ENCODE results near the gene HINFP. TPM values are rescaled to one million over a fixed set of nuclear protein-coding genes. Genes with fewer than 3 reads are reported as not detected.
"Not testable (repeated sequence)": the region's sequence is repeated elsewhere in the genome, so short reads cannot be mapped to it uniquely, and the experiment has no call there.

The HINFP gene
- total RNA-seq, 1 donor from 2014 or later = 38.5 TPM

GRCh38 chr11:119126675-119127268 is 5.4 kb downstream of the HINFP start:
- H3K9me3 Mint-ChIP-seq = no peaks in the 10 kb centered on the region
- H3K4me3 Mint-ChIP-seq = no peak overlapping the region
- H3K27ac Mint-ChIP-seq (ENCODE audit: unreplicated experiment) = peak overlapping the region; percentile 5
- H3K27me3 Mint-ChIP-seq (ENCODE audit: low read depth) = no peaks in the 10 kb centered on the region
- no peaks in the 10 kb centered on the region for H3K36me3 Mint-ChIP-seq (ENCODE audit: low read depth)
- no peak for TF ChIP-seq CTCF (conservative IDR thresholded peaks at IDR 0.05)
- no peak for DNase-seq (ENCODE audit: low read depth, low spot score)
- H3K4me1 Mint-ChIP-seq = peaks cover 10% of the 10 kb centered on the region

- no peak for DNase-seq (ENCODE audit: low read depth, low spot score)
- no peaks in the 10 kb centered on the region for H3K27me3 Mint-ChIP-seq (ENCODE audit: low read depth)
- no peaks in the 10 kb centered on the region for H3K9me3 Mint-ChIP-seq
- H3K4me3 Mint-ChIP-seq = no peak overlapping the region
- H3K36me3 Mint-ChIP-seq (ENCODE audit: low read depth) = peaks cover 9% of the 10 kb centered on the region
- H3K4me1 Mint-ChIP-seq = no peaks in the 10 kb centered on the region
- no peak overlapping the region for H3K27ac Mint-ChIP-seq (ENCODE audit: unreplicated experiment)
- no peak for TF ChIP-seq CTCF (conservative IDR thresholded peaks at IDR 0.05)
Observed at GRCh38 chr11:119130662-119131061, 9.3 kb downstream of the HINFP start.

- DNase-seq (ENCODE audit: low read depth, low spot score) = no peak
- Mint-ChIP-seq H3K9me3 (no peaks in the 10 kb centered on the region), H3K4me3 (no peak overlapping the region), H3K27ac (ENCODE audit: unreplicated experiment) (no peak overlapping the region), H3K4me1 (no peaks in the 10 kb centered on the region), H3K36me3 (ENCODE audit: low read depth) (peaks cover 9% of the 10 kb centered on the region), H3K27me3 (ENCODE audit: low read depth) (peaks cover 3% of the 10 kb centered on the region)
- peak; percentile 55 for TF ChIP-seq CTCF (conservative IDR thresholded peaks at IDR 0.05)
Observed at GRCh38 chr11:119134389-119134978, 13.1 kb downstream of the HINFP start.

- not testable (repeated sequence) for H3K4me3 Mint-ChIP-seq; DNase-seq (ENCODE audit: low read depth, low spot score); H3K9me3 Mint-ChIP-seq; H3K36me3 Mint-ChIP-seq (ENCODE audit: low read depth); H3K27ac Mint-ChIP-seq (ENCODE audit: unreplicated experiment); H3K4me1 Mint-ChIP-seq
- peaks cover 16% of the 10 kb centered on the region for H3K27me3 Mint-ChIP-seq (ENCODE audit: low read depth)
Observed at GRCh38 chr11:119139276-119139675, 17.9 kb downstream of the HINFP start.

- DNase-seq (ENCODE audit: low read depth, low spot score) = peak; percentile 62
- H3K27me3 Mint-ChIP-seq (ENCODE audit: low read depth) = peaks cover 53% of the 10 kb centered on the region
- H3K36me3 Mint-ChIP-seq (ENCODE audit: low read depth) = no peaks in the 10 kb centered on the region
- H3K4me3 Mint-ChIP-seq = peak overlapping the region; percentile 66
- H3K4me1 Mint-ChIP-seq = peaks cover 12% of the 10 kb centered on the region
- peak; percentile 73 for TF ChIP-seq CTCF (conservative IDR thresholded peaks at IDR 0.05)
- no peaks in the 10 kb centered on the region for H3K9me3 Mint-ChIP-seq
- H3K27ac Mint-ChIP-seq (ENCODE audit: unreplicated experiment) = no peak overlapping the region
Observed at GRCh38 chr11:119144825-119145486, 23.6 kb downstream of the HINFP start.

GRCh38 chr11:119145551-119145950 is 24.2 kb downstream of the HINFP start:
- no peak for DNase-seq (ENCODE audit: low read depth, low spot score)
- no peak overlapping the region for H3K27ac Mint-ChIP-seq (ENCODE audit: unreplicated experiment)
- no peaks in the 10 kb centered on the region for H3K9me3 Mint-ChIP-seq
- no peaks in the 10 kb centered on the region for H3K36me3 Mint-ChIP-seq (ENCODE audit: low read depth)
- peaks cover 59% of the 10 kb centered on the region for H3K27me3 Mint-ChIP-seq (ENCODE audit: low read depth)
- H3K4me1 Mint-ChIP-seq = peaks cover 12% of the 10 kb centered on the region
- H3K4me3 Mint-ChIP-seq = no peak overlapping the region
- no peak for TF ChIP-seq CTCF (conservative IDR thresholded peaks at IDR 0.05)

Data from neural crest cell (in vitro differentiated cells).